ENCODE results near the gene SLC38A11.

DNA sequence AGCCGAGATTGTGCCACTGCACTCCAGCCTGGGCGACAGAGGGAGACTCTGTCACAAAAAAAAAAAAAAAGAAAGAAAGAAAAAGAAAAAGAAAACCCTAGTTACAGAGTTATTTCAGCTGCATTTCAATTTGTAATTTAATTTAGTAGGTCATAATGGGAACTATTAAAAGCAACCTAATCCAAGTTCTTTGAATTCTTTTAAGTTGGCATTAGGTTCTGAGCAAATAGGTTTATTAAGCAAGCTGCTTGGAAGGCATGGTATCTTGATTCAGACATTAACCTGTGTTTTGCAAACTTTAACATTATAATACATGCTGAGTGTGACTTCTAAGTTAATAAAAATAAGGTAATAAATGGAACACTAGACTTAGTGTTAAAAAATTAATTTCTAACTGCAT lies 83.9 kb downstream of the SLC38A11 start:
- TF ChIP-seq, protein P1, sequence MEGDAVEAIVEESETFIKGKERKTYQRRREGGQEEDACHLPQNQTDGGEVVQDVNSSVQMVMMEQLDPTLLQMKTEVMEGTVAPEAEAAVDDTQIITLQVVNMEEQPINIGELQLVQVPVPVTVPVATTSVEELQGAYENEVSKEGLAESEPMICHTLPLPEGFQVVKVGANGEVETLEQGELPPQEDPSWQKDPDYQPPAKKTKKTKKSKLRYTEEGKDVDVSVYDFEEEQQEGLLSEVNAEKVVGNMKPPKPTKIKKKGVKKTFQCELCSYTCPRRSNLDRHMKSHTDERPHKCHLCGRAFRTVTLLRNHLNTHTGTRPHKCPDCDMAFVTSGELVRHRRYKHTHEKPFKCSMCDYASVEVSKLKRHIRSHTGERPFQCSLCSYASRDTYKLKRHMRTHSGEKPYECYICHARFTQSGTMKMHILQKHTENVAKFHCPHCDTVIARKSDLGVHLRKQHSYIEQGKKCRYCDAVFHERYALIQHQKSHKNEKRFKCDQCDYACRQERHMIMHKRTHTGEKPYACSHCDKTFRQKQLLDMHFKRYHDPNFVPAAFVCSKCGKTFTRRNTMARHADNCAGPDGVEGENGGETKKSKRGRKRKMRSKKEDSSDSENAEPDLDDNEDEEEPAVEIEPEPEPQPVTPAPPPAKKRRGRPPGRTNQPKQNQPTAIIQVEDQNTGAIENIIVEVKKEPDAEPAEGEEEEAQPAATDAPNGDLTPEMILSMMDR (IDR thresholded peaks at IDR 0.05), result peak in 2 of 4 donors; percentile 9 to 12
- TF ChIP-seq POLR2A (IDR thresholded peaks at IDR 0.05), result no peak
